ENCODE data around the gene WDR1.

The WDR1 gene

GRCh38 chr4:10031668-10032590 is 84.7 kb downstream of the WDR1 start:
- Histone ChIP-seq H3K27ac (peak overlapping the region; percentile 36), H2AFZ (no peak overlapping the region), H3K4me3 (ENCODE audit: low read depth, low read length) (no peak overlapping the region), H3K9ac (no peak overlapping the region), H3K79me2 (no peaks in the 10 kb centered on the region), H3K4me2 (ENCODE audit: low read length) (no peak overlapping the region), H3K4me1 (peaks cover 5% of the 10 kb centered on the region), H3K27me3 (ENCODE audit: control insufficient read depth, insufficient read depth, low read length) (no peaks in the 10 kb centered on the region), H3K9me3 (ENCODE audit: control insufficient read depth, low read length) (no peaks in the 10 kb centered on the region), H3K36me3 (ENCODE audit: control insufficient read depth, insufficient read depth, low read length) (no peaks in the 10 kb centered on the region)
- TF ChIP-seq, protein P1, sequence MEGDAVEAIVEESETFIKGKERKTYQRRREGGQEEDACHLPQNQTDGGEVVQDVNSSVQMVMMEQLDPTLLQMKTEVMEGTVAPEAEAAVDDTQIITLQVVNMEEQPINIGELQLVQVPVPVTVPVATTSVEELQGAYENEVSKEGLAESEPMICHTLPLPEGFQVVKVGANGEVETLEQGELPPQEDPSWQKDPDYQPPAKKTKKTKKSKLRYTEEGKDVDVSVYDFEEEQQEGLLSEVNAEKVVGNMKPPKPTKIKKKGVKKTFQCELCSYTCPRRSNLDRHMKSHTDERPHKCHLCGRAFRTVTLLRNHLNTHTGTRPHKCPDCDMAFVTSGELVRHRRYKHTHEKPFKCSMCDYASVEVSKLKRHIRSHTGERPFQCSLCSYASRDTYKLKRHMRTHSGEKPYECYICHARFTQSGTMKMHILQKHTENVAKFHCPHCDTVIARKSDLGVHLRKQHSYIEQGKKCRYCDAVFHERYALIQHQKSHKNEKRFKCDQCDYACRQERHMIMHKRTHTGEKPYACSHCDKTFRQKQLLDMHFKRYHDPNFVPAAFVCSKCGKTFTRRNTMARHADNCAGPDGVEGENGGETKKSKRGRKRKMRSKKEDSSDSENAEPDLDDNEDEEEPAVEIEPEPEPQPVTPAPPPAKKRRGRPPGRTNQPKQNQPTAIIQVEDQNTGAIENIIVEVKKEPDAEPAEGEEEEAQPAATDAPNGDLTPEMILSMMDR (IDR thresholded peaks at IDR 0.05) = no peak

DNA sequence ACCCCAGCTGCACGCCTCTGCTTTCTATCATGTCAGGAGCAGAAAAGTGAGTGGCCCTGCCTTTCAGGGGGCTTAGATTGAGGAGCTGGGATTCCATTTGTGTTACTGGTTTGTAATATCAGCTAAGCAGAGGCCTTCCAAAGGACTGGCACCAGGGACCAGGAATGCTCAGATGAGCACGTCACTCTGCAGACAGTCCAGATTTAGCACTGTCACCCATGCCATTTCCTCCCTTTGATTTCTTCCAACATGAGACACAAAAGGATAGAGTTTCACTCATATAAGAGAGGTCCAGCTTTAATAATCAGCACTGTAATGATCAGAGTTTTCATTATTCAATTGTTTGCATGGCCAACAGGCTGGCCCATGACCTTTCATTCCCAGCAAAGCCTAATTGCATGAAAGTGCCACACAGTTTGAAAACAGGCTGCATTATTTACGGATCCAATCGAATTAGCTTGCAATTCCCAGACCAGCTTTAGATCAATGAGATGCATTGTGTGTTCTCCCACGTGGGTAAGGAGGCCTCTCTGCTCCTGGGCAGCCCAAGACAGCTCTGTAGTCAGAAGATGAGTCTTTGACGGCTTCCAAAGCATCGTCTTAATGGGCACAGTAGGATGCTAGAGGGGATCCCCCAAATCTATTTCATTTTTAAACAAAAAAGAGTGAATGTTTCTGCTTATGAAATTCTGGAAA is 85.5 kb downstream of the WDR1 start:
- Histone ChIP-seq H3K4me1 (peaks cover 5% of the 10 kb centered on the region), H3K27me3 (ENCODE audit: control insufficient read depth, insufficient read depth, low read length) (no peaks in the 10 kb centered on the region), H3K4me2 (ENCODE audit: low read length) (no peak overlapping the region), H2AFZ (no peak overlapping the region), H3K79me2 (no peaks in the 10 kb centered on the region), H3K36me3 (ENCODE audit: control insufficient read depth, insufficient read depth, low read length) (no peaks in the 10 kb centered on the region), H3K27ac (no peak overlapping the region), H3K4me3 (ENCODE audit: low read depth, low read length) (no peak overlapping the region), H3K9me3 (ENCODE audit: control insufficient read depth, low read length) (no peaks in the 10 kb centered on the region), H3K9ac (no peak overlapping the region)
- TF ChIP-seq, protein P1 (IDR thresholded peaks at IDR 0.05) = no peak

DNA sequence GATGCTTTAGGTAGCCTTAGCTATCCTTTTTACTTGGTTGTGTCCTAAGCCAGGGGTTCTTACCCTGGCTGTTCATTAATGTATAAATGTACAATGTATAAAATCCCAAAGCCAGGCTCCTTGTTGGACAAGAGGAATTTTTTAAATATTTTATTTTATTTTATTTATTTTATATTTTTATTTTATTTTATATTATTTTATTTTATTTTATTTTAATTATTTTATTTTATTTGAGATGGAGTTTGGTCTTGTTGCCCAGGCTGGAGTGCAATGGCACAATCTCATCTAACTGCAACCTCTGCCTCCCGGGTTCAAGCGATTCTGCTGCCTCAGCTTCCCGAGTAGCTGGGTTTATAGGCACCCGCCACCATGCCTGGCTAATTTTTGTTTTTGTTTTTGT is 87.2 kb downstream of the WDR1 start:
- no peaks in the 10 kb centered on the region for H3K36me3 ChIP-seq (ENCODE audit: control insufficient read depth, insufficient read depth, low read length)
- no peak overlapping the region for H3K9ac ChIP-seq
- no peaks in the 10 kb centered on the region for H3K9me3 ChIP-seq (ENCODE audit: control insufficient read depth, low read length)
- no peaks in the 10 kb centered on the region for H3K79me2 ChIP-seq
- H3K4me3 ChIP-seq (ENCODE audit: low read depth, low read length) = no peak overlapping the region
- H3K27me3 ChIP-seq (ENCODE audit: control insufficient read depth, insufficient read depth, low read length) = no peaks in the 10 kb centered on the region
- TF ChIP-seq, protein P1 (IDR thresholded peaks at IDR 0.05) = no peak
- H2AFZ ChIP-seq = no peak overlapping the region
- H3K27ac ChIP-seq = no peak overlapping the region
- H3K4me1 ChIP-seq = peaks cover 5% of the 10 kb centered on the region
- no peak overlapping the region for H3K4me2 ChIP-seq (ENCODE audit: low read length)

DNA sequence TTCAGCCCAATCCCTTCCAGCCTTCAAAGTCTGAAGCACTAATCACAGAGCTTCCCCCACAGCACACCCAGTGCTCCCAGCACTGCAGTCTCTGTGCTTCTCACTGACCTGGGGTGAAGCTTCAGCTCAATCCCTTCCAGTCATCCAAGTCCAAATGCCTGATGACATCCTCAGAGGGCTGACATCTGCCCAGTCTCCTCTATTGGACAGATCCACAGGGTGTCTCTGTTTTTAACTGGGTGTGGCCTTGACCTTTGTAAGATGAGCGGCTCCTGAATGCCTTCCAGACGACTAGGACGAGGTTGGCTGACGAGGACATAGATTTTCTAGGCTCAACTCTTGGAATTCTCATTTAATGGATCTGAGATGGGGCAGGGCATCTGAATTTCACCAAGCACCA is 87.7 kb downstream of the WDR1 start:
- Histone ChIP-seq H3K27ac (no peak overlapping the region), H3K4me1 (peaks cover 5% of the 10 kb centered on the region), H3K9me3 (ENCODE audit: control insufficient read depth, low read length) (no peaks in the 10 kb centered on the region), H3K27me3 (ENCODE audit: control insufficient read depth, insufficient read depth, low read length) (no peaks in the 10 kb centered on the region), H3K4me3 (ENCODE audit: low read depth, low read length) (no peak overlapping the region), H3K4me2 (ENCODE audit: low read length) (no peak overlapping the region), H3K79me2 (no peaks in the 10 kb centered on the region), H3K36me3 (ENCODE audit: control insufficient read depth, insufficient read depth, low read length) (no peaks in the 10 kb centered on the region), H2AFZ (no peak overlapping the region), H3K9ac (no peak overlapping the region)
- TF ChIP-seq, protein P1 (IDR thresholded peaks at IDR 0.05) = no peak
